ENCODE measurements around the gene ADGRD1.

Gene ADGRD1

DNA sequence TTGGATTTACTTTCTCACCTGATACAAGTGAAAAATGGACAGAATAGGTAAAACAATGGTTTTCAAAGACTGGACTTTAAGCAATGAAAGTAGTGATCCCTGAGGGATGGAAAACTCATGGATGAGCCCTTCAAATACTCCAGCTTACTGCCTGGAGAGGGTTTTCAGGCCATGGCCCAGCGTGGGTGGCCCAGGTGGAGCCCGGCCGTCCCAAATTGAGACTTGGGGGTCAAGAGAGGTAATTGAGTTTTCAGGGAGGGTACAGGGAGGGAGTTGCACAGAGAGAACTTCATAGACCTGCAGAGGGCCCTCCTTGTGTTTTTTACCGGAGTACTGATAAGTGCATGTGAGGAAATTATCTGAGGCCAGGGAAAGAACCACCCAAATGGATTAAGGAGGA is 44.6 kb upstream of the ADGRD1 start (continued):
- TF ChIP-seq ZNF70 (CRISPR knock-in tag; IDR thresholded peaks at IDR 0.05) (no peak), SNAI2 (CRISPR knock-in tag; IDR thresholded peaks at IDR 0.05) (no peak)

DNA sequence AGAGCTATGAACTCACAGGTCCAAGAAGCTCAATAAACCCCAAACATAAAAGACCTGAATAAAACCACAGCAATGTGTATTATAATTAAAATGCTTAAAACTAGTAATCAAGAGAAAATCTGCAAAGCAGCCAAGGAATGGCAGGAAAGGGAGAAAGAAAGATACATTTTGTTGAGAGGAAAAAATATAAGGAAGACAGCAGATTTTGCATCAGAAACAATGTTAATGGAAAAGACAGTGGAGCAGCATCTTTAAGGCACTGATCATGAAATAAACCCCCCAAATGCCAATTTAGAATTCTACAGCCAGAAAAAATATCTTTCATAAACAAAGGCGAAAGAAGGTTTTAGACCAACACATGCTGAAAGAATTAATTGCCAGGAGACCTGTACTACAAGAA is 42.5 kb upstream of the ADGRD1 start:
- ATAC-seq, result no peak
- TF ChIP-seq, protein P1, sequence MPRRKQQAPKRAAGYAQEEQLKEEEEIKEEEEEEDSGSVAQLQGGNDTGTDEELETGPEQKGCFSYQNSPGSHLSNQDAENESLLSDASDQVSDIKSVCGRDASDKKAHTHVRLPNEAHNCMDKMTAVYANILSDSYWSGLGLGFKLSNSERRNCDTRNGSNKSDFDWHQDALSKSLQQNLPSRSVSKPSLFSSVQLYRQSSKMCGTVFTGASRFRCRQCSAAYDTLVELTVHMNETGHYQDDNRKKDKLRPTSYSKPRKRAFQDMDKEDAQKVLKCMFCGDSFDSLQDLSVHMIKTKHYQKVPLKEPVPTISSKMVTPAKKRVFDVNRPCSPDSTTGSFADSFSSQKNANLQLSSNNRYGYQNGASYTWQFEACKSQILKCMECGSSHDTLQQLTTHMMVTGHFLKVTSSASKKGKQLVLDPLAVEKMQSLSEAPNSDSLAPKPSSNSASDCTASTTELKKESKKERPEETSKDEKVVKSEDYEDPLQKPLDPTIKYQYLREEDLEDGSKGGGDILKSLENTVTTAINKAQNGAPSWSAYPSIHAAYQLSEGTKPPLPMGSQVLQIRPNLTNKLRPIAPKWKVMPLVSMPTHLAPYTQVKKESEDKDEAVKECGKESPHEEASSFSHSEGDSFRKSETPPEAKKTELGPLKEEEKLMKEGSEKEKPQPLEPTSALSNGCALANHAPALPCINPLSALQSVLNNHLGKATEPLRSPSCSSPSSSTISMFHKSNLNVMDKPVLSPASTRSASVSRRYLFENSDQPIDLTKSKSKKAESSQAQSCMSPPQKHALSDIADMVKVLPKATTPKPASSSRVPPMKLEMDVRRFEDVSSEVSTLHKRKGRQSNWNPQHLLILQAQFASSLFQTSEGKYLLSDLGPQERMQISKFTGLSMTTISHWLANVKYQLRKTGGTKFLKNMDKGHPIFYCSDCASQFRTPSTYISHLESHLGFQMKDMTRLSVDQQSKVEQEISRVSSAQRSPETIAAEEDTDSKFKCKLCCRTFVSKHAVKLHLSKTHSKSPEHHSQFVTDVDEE (CRISPR knock-in tag; IDR thresholded peaks at IDR 0.05), result no peak
- TF ChIP-seq TOX (CRISPR knock-in tag; IDR thresholded peaks at IDR 0.05; ENCODE audit: borderline replicate concordance) (no peak), SNAI2 (CRISPR knock-in tag; IDR thresholded peaks at IDR 0.05) (no peak), OSR1 (CRISPR knock-in tag; IDR thresholded peaks at IDR 0.05) (no peak), CSDC2 (CRISPR knock-in tag; IDR thresholded peaks at IDR 0.05) (no peak), ZFP3 (CRISPR knock-in tag; IDR thresholded peaks at IDR 0.05) (no peak)

DNA sequence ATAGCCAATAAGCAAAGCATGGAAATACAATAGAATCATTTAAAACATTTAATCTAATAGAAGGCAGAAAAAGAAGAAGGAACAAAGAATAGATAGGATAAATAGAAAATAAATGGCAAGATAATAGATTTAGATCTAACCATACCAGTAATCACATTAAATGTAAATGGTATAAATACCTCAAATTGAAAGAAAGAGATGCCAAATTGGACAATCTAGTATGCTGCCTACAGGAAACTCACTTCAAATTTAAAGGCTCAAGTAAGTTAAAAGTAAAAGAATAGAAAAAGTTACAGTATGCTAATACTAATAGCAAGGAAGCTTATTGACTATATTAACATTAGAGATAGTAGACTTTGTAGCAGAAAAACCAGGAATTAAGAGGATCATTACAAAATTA is 41.8 kb upstream of the ADGRD1 start:
- TF ChIP-seq ZNF70 (CRISPR knock-in tag; IDR thresholded peaks at IDR 0.05) (no peak), CSDC2 (CRISPR knock-in tag; IDR thresholded peaks at IDR 0.05) (no peak), OSR1 (CRISPR knock-in tag; IDR thresholded peaks at IDR 0.05) (no peak), ARNTL (CRISPR knock-in tag; IDR thresholded peaks at IDR 0.05; ENCODE audit: borderline replicate concordance, low read depth) (no peak), TCF4 (CRISPR knock-in tag; IDR thresholded peaks at IDR 0.05; ENCODE audit: borderline replicate concordance) (no peak), ZC3H10 (CRISPR knock-in tag; IDR thresholded peaks at IDR 0.05) (no peak), ZFP3 (CRISPR knock-in tag; IDR thresholded peaks at IDR 0.05) (no peak), ISL1 (CRISPR knock-in tag; IDR thresholded peaks at IDR 0.05) (no peak), RARB (CRISPR knock-in tag; IDR thresholded peaks at IDR 0.05) (no peak), ZNF8 (CRISPR knock-in tag; IDR thresholded peaks at IDR 0.05) (no peak), PPARA (CRISPR knock-in tag; IDR thresholded peaks at IDR 0.05; ENCODE audit: borderline replicate concordance) (no peak), ZNF565 (CRISPR knock-in tag; conservative IDR thresholded peaks at IDR 0.05; ENCODE audit: low read depth) (no peak), ZFP30 (CRISPR knock-in tag; IDR thresholded peaks at IDR 0.05) (no peak)
- TF ChIP-seq, protein P2, sequence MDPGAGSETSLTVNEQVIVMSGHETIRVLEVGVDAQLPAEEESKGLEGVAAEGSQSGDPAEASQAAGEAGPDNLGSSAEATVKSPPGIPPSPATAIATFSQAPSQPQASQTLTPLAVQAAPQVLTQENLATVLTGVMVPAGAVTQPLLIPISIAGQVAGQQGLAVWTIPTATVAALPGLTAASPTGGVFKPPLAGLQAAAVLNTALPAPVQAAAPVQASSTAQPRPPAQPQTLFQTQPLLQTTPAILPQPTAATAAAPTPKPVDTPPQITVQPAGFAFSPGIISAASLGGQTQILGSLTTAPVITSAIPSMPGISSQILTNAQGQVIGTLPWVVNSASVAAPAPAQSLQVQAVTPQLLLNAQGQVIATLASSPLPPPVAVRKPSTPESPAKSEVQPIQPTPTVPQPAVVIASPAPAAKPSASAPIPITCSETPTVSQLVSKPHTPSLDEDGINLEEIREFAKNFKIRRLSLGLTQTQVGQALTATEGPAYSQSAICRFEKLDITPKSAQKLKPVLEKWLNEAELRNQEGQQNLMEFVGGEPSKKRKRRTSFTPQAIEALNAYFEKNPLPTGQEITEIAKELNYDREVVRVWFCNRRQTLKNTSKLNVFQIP (CRISPR knock-in tag; IDR thresholded peaks at IDR 0.05; ENCODE audit: borderline replicate concordance, low read depth), result no peak
- TF ChIP-seq, protein P3, sequence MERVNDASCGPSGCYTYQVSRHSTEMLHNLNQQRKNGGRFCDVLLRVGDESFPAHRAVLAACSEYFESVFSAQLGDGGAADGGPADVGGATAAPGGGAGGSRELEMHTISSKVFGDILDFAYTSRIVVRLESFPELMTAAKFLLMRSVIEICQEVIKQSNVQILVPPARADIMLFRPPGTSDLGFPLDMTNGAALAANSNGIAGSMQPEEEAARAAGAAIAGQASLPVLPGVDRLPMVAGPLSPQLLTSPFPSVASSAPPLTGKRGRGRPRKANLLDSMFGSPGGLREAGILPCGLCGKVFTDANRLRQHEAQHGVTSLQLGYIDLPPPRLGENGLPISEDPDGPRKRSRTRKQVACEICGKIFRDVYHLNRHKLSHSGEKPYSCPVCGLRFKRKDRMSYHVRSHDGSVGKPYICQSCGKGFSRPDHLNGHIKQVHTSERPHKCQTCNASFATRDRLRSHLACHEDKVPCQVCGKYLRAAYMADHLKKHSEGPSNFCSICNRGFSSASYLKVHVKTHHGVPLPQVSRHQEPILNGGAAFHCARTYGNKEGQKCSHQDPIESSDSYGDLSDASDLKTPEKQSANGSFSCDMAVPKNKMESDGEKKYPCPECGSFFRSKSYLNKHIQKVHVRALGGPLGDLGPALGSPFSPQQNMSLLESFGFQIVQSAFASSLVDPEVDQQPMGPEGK (CRISPR knock-in tag; IDR thresholded peaks at IDR 0.05; ENCODE audit: borderline replicate concordance), result no peak
- TF ChIP-seq, protein P4, sequence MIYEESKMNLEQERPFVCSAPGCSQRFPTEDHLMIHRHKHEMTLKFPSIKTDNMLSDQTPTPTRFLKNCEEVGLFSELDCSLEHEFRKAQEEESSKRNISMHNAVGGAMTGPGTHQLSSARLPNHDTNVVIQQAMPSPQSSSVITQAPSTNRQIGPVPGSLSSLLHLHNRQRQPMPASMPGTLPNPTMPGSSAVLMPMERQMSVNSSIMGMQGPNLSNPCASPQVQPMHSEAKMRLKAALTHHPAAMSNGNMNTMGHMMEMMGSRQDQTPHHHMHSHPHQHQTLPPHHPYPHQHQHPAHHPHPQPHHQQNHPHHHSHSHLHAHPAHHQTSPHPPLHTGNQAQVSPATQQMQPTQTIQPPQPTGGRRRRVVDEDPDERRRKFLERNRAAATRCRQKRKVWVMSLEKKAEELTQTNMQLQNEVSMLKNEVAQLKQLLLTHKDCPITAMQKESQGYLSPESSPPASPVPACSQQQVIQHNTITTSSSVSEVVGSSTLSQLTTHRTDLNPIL (CRISPR knock-in tag; IDR thresholded peaks at IDR 0.05; ENCODE audit: low read depth), result no peak
- ATAC-seq, result no peak

DNA sequence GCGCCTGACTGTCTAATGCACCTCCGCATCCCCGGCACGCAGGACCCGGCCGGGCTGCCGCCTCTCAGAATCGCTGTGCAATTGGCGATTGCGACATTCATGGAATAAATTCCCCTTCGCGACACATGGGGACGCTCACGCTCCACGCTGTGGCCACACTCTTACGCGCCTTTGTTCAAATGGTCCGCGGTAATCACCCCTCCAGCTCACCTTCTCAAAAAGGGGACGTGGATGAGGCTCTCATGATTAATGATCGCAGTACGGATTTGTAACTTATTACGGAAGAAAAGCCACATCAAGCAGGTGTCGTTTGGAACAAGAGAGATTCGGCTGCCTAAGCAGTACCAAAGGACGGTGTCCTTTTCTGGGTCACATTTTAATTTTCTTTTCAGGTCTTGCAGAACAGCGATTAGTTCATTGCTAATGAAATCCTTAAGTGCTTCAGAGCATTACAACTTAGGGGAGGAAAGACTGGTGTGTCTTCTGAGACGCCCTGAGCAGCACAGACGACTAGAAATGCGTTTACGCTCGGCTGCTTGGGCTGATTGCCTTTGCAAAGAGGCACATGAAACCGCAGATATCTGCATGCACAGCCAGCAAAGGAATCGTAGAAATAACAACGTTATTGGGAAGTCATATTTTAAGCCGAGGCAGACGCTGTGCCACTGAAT is 37.3 kb upstream of the ADGRD1 start:
- no peak for ATAC-seq
- TF ChIP-seq ZFP3 (CRISPR knock-in tag; IDR thresholded peaks at IDR 0.05), result no peak
- no peak for TF ChIP-seq OSR1 (CRISPR knock-in tag; IDR thresholded peaks at IDR 0.05)
- TF ChIP-seq, protein P2 (CRISPR knock-in tag; IDR thresholded peaks at IDR 0.05; ENCODE audit: borderline replicate concordance, low read depth), result no peak
- no peak for TF ChIP-seq BACH2 (CRISPR knock-in tag; IDR thresholded peaks at IDR 0.05; ENCODE audit: borderline replicate concordance)
- no peak for TF ChIP-seq PPARA (CRISPR knock-in tag; IDR thresholded peaks at IDR 0.05; ENCODE audit: borderline replicate concordance)
- TF ChIP-seq ZFP30 (CRISPR knock-in tag; IDR thresholded peaks at IDR 0.05), result no peak
- no peak for TF ChIP-seq ESRRG (CRISPR knock-in tag; IDR thresholded peaks at IDR 0.05)
- no peak for TF ChIP-seq SNAI2 (CRISPR knock-in tag; IDR thresholded peaks at IDR 0.05)
- no peak for TF ChIP-seq TOX (CRISPR knock-in tag; IDR thresholded peaks at IDR 0.05; ENCODE audit: borderline replicate concordance)
- TF ChIP-seq, protein P3 (CRISPR knock-in tag; IDR thresholded peaks at IDR 0.05; ENCODE audit: borderline replicate concordance), result no peak
